Measurements from ENCODE around the gene GRK5. TPM values are rescaled to one million over a fixed set of nuclear protein-coding genes. Genes with fewer than 3 reads are reported as not detected.

The GRK5 gene
- total RNA-seq, 1 donor = 10.6 TPM

GRCh38 chr10:119297207-119297968, 90.0 kb downstream of the GRK5 start:
- Histone ChIP-seq H3K9me3 (ENCODE audit: low read depth, low read length) (no peaks in the 10 kb centered on the region), H3K4me3 (ENCODE audit: low read length) (no peak overlapping the region), H3K27me3 (ENCODE audit: insufficient read depth, low read length) (no peaks in the 10 kb centered on the region), H3K4me1 (ENCODE audit: insufficient read depth, low read length) (peaks cover 44% of the 10 kb centered on the region)

- H3K27me3 ChIP-seq (ENCODE audit: insufficient read depth, low read length) = no peaks in the 10 kb centered on the region
- H3K4me3 ChIP-seq (ENCODE audit: low read length) = no peak overlapping the region
- H3K9me3 ChIP-seq (ENCODE audit: low read depth, low read length) = no peaks in the 10 kb centered on the region
- peaks cover 45% of the 10 kb centered on the region for H3K4me1 ChIP-seq (ENCODE audit: insufficient read depth, low read length)
These were observed 91.4 kb downstream of the GRK5 start for GRCh38 chr10:119298810-119299209.

GRCh38 chr10:119299531-119299930, 92.2 kb downstream of the GRK5 start:
- H3K27me3 ChIP-seq (ENCODE audit: insufficient read depth, low read length) = no peaks in the 10 kb centered on the region
- no peak overlapping the region for H3K4me3 ChIP-seq (ENCODE audit: low read length)
- H3K4me1 ChIP-seq (ENCODE audit: insufficient read depth, low read length) = peaks cover 52% of the 10 kb centered on the region
- H3K9me3 ChIP-seq (ENCODE audit: low read depth, low read length) = no peaks in the 10 kb centered on the region

- Histone ChIP-seq H3K4me3 (ENCODE audit: low read length) (no peak overlapping the region), H3K27me3 (ENCODE audit: insufficient read depth, low read length) (no peaks in the 10 kb centered on the region), H3K4me1 (ENCODE audit: insufficient read depth, low read length) (peaks cover 71% of the 10 kb centered on the region), H3K9me3 (ENCODE audit: low read depth, low read length) (no peaks in the 10 kb centered on the region)
These were observed 94.0 kb downstream of the GRK5 start for GRCh38 chr10:119301397-119301796.

GRCh38 chr10:119302172-119302571, 94.8 kb downstream of the GRK5 start:
- Histone ChIP-seq H3K4me3 (ENCODE audit: low read length) (no peak overlapping the region), H3K27me3 (ENCODE audit: insufficient read depth, low read length) (no peaks in the 10 kb centered on the region), H3K4me1 (ENCODE audit: insufficient read depth, low read length) (peaks cover 79% of the 10 kb centered on the region), H3K9me3 (ENCODE audit: low read depth, low read length) (no peaks in the 10 kb centered on the region)

- Histone ChIP-seq H3K9me3 (ENCODE audit: low read depth, low read length) (no peaks in the 10 kb centered on the region), H3K4me3 (ENCODE audit: low read length) (no peak overlapping the region)
These were observed 95.4 kb downstream of the GRK5 start for GRCh38 chr10:119302591-119303253.

GRCh38 chr10:119303886-119304285, 96.5 kb downstream of the GRK5 start:
- Histone ChIP-seq H3K4me1 (ENCODE audit: insufficient read depth, low read length) (peaks cover 95% of the 10 kb centered on the region), H3K27me3 (ENCODE audit: insufficient read depth, low read length) (no peaks in the 10 kb centered on the region), H3K4me3 (ENCODE audit: low read length) (no peak overlapping the region), H3K9me3 (ENCODE audit: low read depth, low read length) (no peaks in the 10 kb centered on the region)

More at GRCh38 chr10:119302591-119303253, 95.4 kb downstream of the GRK5 start:
- Histone ChIP-seq H3K27me3 (ENCODE audit: insufficient read depth, low read length) (no peaks in the 10 kb centered on the region), H3K4me1 (ENCODE audit: insufficient read depth, low read length) (peaks cover 84% of the 10 kb centered on the region)

- Histone ChIP-seq H3K9me3 (ENCODE audit: low read depth, low read length) (no peaks in the 10 kb centered on the region), H3K4me1 (ENCODE audit: insufficient read depth, low read length) (peaks cover 97% of the 10 kb centered on the region), H3K4me3 (ENCODE audit: low read length) (no peak overlapping the region), H3K27me3 (ENCODE audit: insufficient read depth, low read length) (no peaks in the 10 kb centered on the region)
These were observed 97.2 kb downstream of the GRK5 start for GRCh38 chr10:119304541-119304940.

- Histone ChIP-seq H3K4me1 (ENCODE audit: insufficient read depth, low read length) (peaks cover 96% of the 10 kb centered on the region), H3K4me3 (ENCODE audit: low read length) (peak overlapping the region; percentile 27), H3K9me3 (ENCODE audit: low read depth, low read length) (no peaks in the 10 kb centered on the region), H3K27me3 (ENCODE audit: insufficient read depth, low read length) (no peaks in the 10 kb centered on the region)
These were observed 98.6 kb downstream of the GRK5 start for GRCh38 chr10:119305860-119306513.

GRCh38 chr10:119306514-119306951, 99.2 kb downstream of the GRK5 start:
- H3K9me3 ChIP-seq (ENCODE audit: low read depth, low read length) = no peaks in the 10 kb centered on the region
- H3K4me1 ChIP-seq (ENCODE audit: insufficient read depth, low read length) = peaks cover 92% of the 10 kb centered on the region
- H3K27me3 ChIP-seq (ENCODE audit: insufficient read depth, low read length) = no peaks in the 10 kb centered on the region
- peak overlapping the region; percentile 27 for H3K4me3 ChIP-seq (ENCODE audit: low read length)

- Histone ChIP-seq H3K4me3 (ENCODE audit: low read length) (no peak overlapping the region), H3K27me3 (ENCODE audit: insufficient read depth, low read length) (no peaks in the 10 kb centered on the region), H3K4me1 (ENCODE audit: insufficient read depth, low read length) (peaks cover 87% of the 10 kb centered on the region)
These were observed 99.6 kb downstream of the GRK5 start for GRCh38 chr10:119306986-119307392.

GRCh38 chr10:119308089-119308488, 100.7 kb downstream of the GRK5 start:
- Histone ChIP-seq H3K27me3 (ENCODE audit: insufficient read depth, low read length) (no peaks in the 10 kb centered on the region), H3K4me1 (ENCODE audit: insufficient read depth, low read length) (peaks cover 86% of the 10 kb centered on the region), H3K9me3 (ENCODE audit: low read depth, low read length) (no peaks in the 10 kb centered on the region), H3K4me3 (ENCODE audit: low read length) (no peak overlapping the region)

More at GRCh38 chr10:119306986-119307392, 99.6 kb downstream of the GRK5 start:
- H3K9me3 ChIP-seq (ENCODE audit: low read depth, low read length) = no peaks in the 10 kb centered on the region

- no peaks in the 10 kb centered on the region for H3K9me3 ChIP-seq (ENCODE audit: low read depth, low read length)
- no peak overlapping the region for H3K4me3 ChIP-seq (ENCODE audit: low read length)
- H3K4me1 ChIP-seq (ENCODE audit: insufficient read depth, low read length) = peaks cover 87% of the 10 kb centered on the region
- no peaks in the 10 kb centered on the region for H3K27me3 ChIP-seq (ENCODE audit: insufficient read depth, low read length)
These were observed 101.4 kb downstream of the GRK5 start for GRCh38 chr10:119308551-119309422.

GRCh38 chr10:119309423-119309770, 102.0 kb downstream of the GRK5 start:
- Histone ChIP-seq H3K27me3 (ENCODE audit: insufficient read depth, low read length) (no peaks in the 10 kb centered on the region), H3K4me1 (ENCODE audit: insufficient read depth, low read length) (peaks cover 87% of the 10 kb centered on the region), H3K4me3 (ENCODE audit: low read length) (no peak overlapping the region), H3K9me3 (ENCODE audit: low read depth, low read length) (no peaks in the 10 kb centered on the region)
